ENCODE data around the gene MUC16.

Gene MUC16

DNA sequence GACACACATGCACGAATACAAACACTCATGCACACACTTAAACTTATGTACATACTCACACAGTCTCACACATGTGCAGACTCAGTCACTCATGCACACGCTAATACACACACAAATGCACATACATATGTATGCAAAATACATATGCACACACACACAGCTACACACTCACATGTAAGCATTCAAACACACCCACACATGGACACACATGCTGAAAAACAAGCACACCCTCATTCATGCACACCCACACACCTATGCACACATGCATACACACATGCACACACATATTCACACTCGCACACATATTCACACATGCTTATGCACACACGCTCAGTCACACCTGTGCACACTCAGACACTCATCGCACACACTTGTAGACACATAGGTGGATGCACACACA is 9.3 kb downstream of the MUC16 start:
- no peak for DNase-seq

GRCh38 chr19:8988204-8988603 is 22.0 kb downstream of the MUC16 start:
- DNase-seq: peak in 1 of 2 experiments; percentile 10

GRCh38 chr19:8986296-8986695 is 23.9 kb downstream of the MUC16 start:
- no peak for DNase-seq

DNA sequence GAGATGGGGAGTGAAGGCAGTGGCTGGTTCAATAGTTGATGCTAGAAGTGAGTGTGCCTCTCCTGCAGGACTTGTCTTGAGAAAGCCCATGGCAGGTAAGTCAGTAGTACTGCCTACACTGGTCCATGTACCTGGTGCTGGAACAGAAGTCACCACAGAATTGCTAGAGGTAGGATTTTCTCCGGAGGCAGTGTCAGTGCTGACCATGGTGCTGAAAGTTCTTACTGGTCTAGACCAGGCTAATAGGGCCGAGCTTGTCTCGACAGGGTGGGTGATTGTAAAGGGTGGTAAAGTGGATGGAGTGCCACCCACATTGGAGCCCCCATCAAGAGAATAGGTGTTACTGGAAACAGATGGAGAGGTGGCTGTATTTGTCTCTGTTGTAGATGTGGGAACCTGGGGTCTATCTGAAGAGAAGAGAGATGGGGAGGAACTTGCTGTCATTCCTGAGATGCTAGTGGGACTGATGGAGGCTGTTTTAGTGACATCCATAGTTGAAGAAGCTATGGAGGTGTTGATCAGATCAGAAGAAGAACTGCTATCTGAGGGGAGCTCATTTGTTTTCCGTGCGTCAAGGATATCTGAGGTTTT is 36.6 kb downstream of the MUC16 start:
- DNase-seq: no peak

GRCh38 chr19:8965887-8966286 is 44.3 kb downstream of the MUC16 start:
- no peak for DNase-seq
